HG03439 (cell line): ENCODE data around the gene COX10.
"Not testable (repeated sequence)": the region's sequence is repeated elsewhere in the genome, so short reads cannot be mapped to it uniquely, and the experiment has no call there.

ENCODE experiments used
- ATAC-seq: cut with Tn5 transposase; IDR thresholded peaks from one replicate; pipeline ENCODE4 v1.9.1; 2021; ENCODE audit warnings: mild to moderate bottlenecking, moderate library complexity; ENCODE audit not compliant: unreplicated experiment

Gene COX10

DNA sequence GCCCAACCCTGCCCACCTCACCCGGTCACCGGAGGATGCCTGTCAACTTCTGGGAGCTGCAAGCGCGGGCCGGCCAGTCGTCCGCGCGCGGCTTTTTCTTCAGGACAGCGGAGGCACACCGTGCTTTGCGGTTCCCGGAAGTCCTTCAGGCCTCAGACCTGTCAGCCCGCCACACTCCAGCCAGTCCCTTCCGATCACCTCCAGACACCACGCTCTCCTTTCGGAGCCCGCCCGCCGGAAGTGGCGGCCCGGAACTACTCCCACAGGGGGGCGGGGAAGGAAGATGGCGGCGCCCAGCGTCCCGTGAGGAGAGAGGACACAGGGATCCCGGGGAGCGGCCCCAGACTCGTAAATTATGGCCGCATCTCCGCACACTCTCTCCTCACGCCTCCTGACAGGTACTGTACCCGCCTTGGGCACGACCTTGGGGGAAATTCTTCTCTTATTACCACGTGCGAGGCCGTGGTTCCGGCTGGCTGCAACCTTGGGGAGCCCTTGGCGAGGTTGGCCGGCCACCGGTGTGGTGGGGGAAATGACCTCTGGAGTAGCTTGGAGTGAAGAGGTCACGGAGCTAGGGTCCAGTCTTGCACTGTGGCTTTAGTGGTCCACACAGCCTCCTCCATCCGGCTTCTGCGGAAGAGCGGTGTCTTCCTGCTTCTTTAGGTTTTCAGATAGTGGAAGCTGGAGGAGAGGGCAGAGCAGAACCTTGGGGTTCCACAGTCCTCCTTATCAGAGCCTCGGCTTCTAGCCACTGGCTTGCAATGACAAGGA lies at the start of gene COX10:
Gene COX10, plus strand, starts transcription at position 254 of the 771 bp plus-strand sequence. Its CDS starts 102 bp downstream, at position 356.
- ATAC-seq, result peak; percentile 100

DNA sequence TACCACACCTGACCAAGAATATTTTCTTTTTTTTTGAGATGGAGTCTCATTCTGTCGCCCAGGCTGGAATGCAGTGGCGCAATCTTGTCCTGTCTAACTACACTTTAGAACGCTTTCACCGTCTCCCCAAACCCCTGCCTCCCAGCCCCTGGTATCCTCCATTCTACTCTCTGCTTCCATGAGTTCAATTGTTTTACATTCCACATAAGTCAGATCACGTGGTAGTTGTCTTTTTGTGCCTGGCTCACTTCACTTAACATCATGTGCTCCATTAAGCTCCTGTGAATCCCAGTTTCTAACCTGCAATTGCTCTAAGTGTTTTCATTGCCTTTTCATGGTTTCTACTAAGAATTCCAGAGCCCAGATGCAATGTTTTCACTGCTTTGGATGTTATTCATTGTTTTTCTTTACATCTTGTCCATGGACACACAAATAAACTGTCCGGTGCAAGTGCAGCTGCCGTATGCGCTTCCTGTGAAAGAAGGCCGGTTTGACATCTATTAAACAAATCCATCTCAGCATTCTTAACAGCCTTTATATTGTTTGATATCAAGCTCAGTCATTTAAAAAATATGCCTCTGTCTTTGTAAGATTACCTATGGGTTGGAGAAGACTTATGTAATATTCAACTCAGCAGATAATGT lies 47.5 kb upstream of the COX10 start:
- ATAC-seq, result not testable (repeated sequence)

DNA sequence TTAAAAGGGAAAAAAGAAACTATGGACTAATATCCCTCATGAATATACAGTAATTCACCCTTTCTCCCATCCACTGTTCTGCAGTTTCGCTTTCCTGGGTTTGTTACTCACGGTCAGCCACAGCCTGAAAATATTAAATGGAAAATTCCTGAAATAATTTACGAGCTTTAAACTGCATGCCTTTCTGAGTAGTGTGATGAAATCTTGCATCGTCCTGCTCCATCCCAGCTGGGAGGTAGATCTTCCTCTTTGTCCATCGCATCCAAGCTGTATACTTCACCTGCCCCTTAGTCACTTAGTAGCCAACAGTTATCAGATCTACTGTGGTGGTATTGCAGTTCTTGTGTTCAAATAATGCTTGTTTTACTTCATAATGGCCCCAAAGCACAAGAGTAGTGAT lies 39.5 kb upstream of the COX10 start:
- not testable (repeated sequence) for ATAC-seq

DNA sequence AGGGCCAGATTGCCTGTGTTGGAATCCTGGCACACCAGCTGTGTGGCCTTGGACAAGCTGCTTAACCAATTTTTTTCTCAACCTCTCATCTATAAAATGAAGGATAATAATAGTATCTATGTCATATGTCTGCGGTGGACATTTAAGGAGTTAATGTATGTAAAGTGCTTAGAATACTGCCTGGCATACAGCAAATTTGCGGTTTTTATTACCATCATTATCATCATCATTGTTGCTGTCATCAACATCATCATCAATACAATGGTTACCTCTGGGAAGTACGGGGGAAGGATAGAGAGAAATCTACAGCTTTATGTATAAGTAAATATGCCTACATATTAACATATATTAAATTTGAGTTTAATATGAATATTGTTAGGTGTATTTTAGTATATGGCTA lies 37.1 kb upstream of the COX10 start:
- no peak for ATAC-seq

DNA sequence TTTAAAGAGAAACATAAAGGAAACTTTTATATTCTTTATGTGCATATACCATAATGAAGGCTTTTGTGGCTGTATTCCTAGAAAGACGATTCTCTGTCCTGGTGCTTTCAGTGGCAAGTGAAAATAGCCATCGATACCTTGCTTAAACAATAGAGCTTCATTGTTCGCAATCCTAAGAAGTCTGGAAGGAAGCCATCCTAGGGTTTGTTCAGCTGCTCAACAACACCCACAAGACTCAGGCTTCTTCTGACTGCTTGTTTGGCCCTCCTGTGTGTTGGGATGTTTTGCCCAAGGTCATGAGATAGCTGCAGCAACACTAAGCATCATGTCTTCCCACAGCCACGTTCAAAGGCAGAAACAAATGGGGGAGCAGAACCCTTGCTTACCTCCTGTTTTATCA lies 36.1 kb upstream of the COX10 start:
- no peak for ATAC-seq

DNA sequence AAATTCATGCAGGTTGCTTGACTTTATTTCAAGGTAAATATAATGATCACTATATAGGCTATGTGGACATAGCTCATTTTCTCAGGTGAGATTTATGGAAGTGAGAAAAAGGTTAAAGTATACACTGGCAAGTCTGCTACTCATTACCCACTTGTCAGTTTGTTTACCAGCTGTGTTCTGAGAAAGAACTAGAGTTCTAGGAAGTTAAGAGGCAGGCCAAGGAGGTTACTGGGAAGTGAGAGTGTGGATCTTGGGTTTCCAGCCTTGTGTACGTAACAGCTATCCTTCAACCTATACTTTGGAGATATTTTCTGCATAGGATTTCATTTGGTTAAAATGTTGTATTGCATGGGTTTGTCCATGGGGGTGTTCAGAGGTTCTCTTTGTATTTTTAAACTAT lies 31.9 kb upstream of the COX10 start:
- no peak for ATAC-seq

DNA sequence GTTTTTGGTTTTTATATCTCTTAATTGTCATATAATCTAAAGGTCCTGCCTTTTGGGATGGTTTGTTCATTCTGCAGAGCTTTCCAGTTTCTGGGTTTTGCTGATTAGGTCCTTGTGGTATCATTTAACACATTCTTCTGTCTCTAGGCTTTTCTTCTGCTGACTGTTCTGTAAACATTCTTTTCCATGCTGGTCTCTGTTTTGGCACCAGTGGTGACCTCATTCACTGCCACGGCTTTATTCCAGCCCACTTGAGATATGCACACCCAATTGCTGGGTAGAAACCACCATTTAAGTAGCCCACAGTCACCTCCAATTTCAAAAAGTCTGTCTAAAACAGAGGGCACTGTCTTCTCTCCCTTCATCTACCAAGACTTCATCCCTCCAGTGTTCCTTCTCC lies 31.1 kb upstream of the COX10 start:
- no peak for ATAC-seq

DNA sequence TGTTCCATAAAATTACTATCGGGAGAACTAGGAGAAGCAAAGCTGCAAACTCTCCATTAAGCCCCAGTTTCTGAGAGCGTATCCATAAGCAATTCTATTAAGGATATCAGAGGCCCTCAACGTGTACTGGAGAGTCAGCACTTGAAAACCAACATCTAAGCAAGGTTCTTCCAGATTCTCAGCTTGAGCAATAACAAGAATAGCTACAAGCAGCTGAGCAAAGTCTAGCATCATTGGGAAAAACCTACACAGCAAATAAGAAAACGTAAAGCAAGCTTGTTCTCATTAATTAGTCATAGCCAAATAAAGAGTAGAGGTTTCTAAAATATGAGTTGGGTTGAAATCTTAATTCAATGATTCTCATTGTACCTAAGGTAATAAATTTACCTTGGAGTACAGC lies 26.9 kb upstream of the COX10 start:
- ATAC-seq, result no peak

DNA sequence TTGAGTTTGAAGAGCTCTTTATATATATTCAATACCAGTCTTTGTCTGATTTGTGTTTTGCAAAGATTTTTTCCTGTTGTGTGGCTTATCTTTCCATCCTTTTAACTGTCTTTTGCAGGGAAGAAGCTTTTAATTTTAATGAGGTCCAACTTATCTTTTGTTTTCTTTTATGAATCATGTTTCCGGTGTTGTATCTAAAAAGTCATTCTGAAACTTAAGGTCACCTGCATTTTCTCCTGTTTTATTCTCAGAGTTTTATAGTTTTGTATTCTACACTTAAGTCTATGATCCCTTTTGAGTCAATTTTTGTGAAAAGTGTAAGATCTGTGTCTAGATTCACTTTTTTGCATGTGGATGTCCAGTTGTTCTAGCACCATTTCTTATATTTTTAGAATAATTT lies 24.6 kb upstream of the COX10 start:
- no peak for ATAC-seq

DNA sequence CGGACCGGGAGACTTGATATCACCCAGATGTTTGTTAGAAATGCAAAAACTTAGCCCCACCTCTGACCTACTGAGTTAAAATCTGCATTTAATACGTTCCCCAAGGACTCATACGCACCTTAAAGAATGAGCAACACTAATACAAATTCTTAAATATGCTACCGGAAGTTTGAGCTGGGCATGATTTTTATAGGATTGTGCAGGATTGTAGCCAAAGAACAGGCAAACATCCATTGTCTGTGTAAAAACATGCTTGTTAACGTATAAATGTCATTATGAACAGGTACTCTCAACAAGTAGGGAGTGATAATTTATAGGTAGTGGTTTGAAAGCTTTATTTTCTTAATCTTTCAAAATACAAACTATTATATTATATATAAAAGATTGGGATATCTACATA lies 22.3 kb upstream of the COX10 start:
- ATAC-seq, result no peak

DNA sequence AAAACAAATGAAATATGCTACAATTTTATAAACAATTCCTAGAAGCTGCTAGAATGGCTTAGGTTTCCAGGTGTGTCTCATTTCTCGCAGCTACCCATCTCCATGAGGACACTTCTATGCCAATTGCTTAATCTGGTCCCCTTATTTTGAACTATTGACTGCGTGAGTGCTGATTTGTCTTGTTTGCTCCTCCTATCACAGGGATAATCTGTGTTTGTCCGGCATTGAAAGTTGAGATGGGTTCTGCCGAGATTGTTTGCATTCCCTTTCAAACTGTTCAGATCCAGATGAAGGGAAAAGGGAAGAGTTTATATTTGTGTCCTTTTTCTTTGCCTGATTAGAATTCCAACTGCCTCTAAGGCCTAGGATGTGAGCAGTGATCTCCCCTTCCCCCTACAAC lies 21.7 kb upstream of the COX10 start:
- ATAC-seq, result no peak

DNA sequence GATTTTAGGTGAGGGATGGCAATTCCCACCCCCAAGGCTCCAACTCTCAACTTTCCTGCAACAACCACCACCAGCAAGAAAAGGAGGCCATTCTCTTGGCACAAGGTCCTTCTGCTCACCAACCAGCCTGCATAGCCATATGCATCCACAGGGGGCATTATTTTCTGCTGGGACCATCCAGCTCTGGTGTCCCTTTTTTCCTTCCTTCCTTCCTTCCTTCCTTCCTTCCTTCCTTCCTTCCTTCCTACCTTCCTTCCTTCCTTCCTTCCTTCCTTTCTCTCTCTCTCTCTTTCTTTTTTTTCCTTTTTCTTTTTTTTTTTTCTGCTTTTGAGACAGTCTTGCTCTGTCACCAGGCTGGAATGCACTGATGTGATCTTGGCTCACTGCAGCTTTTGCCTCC lies 21.1 kb upstream of the COX10 start:
- ATAC-seq, result no peak

DNA sequence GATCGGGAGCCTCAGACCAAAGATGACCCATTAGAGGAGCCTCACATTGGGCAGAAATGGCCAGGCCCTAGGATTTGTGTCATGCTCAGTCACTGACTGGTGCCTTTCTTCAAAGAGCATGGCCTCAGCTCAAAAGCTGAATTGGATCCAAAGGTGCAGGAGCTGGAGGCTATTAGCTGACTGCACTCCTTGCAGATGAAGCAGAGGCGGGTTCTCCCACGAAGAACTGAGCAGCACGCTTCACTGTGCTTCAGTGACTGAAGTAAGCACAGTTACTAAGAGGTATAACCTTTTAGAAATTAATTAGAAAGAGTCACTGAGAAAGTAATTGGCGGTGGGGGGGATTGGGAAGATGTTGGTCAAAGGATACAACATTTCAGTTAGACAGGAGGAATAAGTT lies 18.7 kb upstream of the COX10 start:
- no peak for ATAC-seq

DNA sequence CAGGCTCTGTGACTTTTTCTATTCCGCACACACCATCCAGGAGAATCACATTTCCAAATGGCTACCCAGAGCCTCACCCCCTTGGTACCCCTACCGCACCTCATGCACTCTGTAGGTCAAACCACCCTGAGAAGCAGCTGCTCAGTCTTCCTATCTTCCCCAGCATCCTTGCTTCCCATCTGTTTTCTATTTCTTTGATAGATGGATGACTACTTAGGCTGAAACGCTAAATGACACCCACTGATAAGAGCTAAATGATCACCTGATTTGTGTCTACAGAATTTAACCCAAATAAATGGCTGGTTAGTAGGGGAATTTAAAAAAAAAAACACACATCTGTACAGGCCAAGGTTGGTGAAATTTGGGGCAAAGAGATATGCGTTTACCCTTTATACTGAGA lies 17.6 kb upstream of the COX10 start:
- no peak for ATAC-seq

DNA sequence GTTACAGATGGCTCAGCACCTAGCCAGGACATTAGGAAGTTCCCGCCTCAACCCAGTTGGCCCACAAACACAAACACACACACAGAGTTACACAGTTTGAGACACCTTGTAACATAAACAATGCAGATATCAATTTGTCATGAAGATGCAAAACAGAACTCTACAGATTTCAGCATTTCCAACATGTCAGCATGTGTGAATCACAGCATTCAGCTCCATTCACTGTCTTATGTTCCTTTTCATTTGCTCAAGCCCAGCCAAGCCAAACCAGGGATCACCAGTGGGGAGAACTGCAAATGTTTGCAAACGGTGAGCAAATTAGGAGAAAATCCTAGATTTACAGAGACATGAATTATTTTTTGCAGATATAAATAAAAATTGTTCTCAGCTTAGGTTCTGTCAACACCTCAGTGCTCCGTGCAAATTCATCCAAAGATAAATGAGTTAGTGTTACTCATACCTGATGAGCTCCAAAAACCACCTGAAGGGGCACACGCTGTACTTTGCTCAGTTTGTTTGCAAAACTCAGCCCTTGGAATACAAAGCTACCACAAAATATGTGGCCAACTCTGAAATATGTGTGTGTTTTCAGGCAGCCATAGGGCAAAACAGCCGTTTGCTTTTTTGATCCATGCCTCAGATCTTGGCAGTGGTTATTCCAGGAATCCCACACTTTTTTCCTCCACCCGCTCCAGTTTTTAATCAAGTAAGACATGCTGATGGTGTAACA lies 16.3 kb upstream of the COX10 start:
- ATAC-seq, result no peak

DNA sequence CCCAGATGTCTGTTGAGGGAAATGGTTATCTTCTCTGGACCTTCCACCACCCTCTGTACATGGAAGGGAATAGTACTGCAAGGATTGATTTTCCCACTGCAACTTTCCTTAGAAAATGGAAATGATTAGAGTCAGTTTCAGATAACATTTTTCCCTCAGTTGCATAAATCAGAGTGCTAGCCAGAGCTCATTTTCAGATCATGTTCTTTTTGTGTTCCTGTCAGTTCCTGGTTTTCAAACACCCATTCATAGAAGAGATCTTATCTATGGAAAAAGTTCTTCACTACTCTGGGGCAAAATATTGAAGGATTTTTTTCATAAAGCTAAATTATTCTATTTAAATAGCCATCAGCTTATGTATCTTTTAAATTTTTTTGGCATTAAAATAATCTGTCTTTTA lies 11.7 kb upstream of the COX10 start:
- no peak for ATAC-seq

DNA sequence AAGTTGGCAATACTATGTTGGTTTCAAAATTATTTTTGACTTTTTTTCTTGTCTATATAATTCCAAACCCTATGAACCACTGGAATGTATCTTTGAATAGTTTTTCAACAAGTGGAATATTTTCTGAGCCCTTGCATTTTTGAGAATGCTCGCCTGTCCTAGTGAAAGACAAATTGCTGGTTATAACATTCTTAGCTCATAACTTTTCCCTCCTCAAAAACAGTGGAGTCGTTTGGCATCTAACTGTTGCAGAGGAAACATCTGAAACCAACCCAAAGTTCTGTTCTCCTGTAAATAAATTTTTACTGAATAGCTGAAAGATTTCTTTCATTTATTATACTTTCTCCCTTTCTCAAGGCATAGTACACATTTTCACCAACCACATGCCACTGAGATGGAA lies 11.3 kb upstream of the COX10 start:
- ATAC-seq, result no peak

DNA sequence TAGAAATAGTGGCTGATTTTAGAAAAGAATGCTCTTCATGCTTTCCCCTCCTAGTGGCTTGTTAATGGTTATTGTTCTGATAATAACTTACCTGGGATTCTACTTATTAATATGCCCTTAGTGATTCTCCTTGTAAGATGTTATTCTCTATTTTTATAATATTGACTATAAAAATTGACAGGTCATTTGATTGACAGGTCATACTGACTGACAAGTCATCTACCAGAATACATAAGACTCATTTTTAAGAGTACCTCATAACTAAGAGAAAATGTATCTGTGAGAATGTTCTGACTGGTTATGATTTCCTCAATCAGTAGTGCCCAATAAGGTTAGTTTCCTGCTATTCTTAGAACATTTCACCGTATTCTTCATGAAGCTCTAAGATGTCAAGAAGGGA lies 8.6 kb upstream of the COX10 start:
- no peak for ATAC-seq

DNA sequence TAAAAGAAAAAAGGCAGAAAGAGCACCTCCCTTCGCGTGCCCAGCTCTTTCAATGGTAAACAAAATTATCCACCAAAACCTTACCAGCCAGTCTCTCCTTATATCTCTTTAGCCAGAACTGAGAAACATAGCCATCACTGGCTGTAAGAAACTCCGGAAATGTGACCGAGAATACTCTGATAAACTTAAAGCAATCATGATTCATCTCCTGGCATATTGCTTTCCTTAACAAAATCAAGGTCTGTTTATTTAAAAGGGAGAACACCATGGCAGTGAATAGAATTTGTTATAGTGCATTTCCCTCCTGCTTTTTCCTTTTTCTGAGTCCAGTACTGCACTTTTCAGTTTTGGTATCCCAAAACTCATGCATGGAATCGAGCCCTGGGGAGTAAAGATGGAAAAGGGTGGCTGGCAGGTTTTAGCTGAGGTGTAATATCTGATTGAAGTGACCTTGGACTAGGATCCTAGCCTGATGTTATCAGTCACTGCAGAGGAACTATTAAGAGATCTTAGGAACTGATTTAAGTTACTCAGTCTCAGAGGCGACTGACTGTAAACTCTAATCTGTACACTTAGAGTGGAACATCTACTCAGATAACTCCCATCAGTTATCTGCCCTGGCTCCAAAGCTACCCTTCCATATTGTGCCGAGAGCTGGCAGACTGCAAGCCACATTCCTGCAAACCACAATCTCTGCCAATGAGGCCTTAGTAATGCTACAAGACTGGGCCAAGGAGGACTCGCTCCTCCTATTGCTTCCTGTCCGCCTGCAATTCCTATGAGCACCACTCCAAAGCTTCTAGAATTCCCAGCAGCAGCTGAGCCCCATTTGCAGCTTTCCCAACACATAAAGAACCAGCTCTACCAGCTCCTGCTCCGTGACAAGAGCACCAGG lies 7.4 kb upstream of the COX10 start:
- no peak for ATAC-seq

DNA sequence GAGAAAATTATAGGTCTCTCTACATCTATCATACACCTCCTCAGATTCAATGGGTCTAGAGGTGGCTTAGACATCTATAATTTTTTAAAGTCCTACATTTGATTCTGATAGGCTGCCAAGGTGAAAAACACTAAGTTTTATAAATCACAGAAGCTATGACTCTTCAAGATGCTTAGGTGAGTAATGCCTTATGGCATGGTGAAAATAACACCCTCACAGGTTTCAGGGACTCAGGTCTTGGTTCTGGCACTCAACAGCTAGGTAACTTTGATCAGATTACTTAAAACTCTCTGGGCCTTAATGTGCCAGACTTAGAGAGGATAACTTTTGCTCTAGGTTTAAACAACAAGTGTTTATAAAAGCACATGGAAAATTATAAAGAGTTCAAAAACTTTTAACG lies 2.0 kb upstream of the COX10 start:
- no peak for ATAC-seq
